ENCODE results near the gene ZNF883.
"Not testable (repeated sequence)": the region's sequence is repeated elsewhere in the genome, so short reads cannot be mapped to it uniquely, and the experiment has no call there.

The ZNF883 gene

DNA sequence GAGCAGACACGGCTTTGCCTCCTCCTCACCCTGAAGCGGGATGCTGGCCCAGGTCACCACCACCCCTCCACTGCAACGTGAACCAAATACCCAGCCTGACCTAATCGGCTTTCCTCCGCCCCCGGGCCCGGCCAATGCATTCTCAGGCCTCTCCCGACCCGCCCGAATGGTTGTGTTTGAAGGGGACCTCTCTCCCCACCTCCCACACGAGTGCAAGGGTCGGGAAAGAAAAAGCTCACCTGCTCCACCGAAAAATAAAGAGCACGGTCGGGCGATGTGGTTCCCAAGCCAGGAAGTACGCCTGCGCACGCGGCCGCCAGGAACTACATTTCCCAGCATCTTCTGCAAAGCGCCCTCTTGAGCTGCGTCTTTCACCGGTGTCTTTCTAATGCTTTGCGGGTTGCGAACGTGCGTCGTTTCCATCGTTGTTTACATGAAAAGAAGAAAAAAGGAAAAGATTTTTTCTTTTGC, at the start of gene ZNF883:
ZNF883 (minus strand) TSS at position 282 of the 471 bp plus-strand sequence.
- DNase-seq (ENCODE audit: low read depth in 2 of 2): peak; percentile 12 to 22

DNA sequence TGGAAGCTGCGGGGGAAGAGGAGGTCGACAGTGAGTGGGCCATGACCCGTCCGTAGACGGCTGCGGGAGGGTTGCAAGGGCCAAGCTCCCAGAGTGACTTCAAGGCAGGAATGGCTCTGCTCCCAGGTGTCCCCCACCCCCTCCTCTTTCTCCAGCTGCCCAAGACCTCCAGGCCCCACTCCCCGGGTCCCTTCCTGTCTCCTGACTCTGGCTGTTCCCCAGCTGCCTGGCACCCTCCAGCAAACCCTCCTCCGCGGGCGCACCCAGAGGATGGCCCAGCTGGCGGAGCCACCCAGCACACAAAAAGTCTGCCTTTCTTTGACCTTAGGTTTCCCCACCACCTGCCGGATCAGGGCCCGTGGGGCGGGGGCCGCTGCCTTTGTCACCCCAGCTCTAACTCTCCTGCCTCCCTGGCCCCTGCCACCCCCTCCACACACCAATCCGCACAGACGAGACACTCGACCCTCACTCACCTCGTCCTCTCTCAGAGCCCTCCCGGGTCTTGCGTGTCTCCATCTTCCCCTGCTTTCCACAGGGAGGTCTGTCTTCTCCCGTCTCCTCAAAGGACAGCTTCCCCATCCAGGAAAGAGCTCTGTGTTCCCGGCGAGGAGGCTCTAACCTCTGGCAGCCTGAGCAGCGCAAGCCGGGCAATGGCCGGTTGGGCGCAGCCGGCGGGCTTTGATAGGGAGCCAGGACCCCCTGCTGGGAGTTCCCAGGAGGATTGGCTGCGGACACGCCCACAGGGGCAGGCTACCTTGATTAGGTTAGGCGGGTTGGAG, 49.3 kb upstream of the ZNF883 start:
- DNase-seq (ENCODE audit: low read depth in 2 of 2): not testable (repeated sequence)

DNA sequence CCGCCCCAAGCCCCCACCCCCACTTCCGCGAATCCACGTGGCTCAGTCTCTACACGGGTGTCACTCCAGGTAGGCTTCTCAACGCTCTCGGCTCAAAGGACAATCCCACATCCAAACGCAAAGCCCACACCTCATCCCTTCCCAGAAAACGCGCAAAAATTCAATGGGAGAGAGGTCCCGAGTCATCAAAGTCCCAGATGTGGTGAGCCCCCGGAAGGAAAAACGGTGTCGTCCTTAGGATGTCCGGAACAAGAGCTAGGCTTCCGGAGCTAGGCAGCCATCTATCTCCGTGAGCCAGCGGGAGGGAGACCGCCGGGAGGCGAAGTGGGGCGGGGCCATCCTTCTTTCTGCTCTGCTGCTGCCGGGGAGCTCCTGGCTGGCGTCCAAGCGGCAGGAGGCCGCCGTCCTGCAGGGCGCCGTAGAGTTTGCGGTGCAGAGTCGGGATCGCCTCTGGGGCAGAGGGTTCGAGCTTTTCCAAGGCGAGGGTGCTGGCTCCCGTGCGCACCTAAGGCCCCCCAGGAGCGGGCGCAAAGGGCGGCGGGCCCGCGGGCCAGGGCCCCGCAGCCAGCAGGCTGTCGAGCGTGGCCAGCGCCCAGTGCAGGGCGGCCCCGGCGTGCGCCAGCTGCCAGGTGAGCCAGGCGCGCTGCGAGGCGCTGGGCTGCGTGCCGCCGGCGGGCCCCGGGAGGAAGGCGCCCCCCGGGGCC, 47.7 kb upstream of the ZNF883 start:
- not testable (repeated sequence) for DNase-seq (ENCODE audit: low read depth in 2 of 2)

DNA sequence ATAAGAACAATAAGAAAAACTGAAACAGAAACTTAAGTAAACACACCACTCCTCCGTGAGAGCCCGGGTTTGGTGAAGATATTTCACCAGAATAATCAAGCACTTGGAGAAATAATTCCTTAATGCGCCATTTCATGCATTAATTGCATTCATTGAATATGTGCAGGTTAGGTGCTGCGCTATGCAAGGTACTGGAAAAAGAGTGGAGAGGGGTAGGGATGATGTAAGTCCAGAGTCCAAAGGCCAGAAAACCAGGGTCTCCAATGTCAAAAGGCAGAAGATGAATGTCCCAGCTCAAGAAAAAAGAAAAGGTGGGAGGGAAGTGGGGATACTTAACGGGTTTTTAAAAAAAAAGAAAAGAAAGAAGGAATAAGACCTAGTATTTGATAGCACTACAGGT, 45.2 kb upstream of the ZNF883 start:
- no peak for DNase-seq (ENCODE audit: low read depth in 2 of 2)

DNA sequence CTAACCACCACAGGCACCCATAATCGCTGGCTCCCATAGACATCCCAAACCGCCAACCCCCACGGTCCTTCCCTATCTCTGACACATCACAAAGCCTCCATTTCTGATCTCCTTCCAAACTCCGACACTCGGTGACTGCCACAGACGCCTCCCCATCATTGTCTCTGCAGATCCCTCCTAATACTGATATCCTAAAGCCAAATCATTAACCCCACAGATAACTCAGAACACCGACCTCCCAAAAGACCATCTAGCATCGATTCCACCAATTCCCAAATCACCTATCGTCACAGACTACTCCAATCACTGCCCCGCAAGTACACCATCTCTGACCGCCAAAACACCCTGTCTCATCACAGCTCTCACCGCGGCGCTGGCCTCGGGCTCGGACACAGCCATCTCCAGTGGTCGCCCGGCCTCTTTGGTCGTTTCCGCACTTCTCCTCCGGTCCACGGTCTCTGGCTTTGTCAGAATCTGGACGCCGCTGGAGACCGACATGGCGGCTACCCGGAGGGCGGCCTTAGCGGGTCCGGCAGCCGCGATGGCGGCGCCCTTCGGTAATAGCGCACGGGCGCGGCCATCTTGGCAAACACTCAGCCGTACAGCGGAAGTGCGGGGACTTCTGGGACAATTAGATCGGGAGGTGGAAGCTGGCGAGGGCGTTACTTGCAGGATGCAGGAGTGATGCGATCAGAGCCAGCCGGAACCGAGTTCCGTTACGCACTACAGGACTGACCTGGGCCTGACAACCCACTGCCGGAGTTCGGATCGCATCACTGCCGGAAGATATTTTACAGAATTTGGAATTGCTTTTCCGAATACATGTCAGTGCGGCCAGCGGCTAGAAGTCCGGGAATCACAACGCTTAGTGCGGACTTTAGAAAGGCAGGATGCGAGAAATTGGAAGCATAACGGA, 44.5 kb upstream of the ZNF883 start, which contains the start of gene ZFP37:
ZFP37 (minus strand) TSS at position 534 of the 916 bp plus-strand sequence; CDS start at position 498, 36 bp downstream.
- peak; percentile 83 to 89 for DNase-seq (ENCODE audit: low read depth in 2 of 2)

DNA sequence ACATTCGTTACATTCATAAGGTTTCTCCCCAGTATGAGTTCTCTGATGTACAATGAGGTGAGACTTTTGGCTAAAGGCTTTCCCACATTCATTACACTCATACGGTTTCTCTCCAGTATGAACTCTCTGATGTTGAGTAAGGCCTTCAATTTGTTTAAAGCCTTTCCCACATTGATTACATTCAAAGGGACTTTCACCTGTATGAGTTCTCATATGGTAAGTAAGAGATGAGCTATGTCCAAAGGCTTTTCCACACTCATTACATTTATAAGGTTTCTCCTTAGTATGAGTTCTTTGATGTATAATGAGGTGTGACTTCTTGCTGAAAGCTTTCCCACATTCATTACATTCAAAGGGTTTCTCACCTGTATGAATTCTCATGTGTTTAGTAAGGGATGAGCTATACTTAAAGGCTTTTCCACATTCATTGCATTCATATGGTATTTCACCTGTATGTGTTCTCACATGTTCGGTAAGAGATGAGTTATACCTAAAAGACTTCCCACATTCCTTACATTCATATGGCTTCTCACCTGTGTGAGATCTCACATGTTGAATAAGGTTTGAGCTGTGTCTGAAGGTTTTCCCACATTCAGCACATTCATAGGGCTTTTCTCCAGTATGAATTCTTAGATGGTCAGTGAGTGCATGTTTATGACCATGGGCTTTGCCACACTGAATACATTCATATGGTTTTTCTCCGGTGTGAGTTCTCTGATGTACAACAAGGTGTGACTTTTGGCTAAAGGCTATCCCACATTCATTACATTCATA, 31.1 kb upstream of the ZNF883 start:
- no peak for DNase-seq (ENCODE audit: low read depth in 2 of 2)

DNA sequence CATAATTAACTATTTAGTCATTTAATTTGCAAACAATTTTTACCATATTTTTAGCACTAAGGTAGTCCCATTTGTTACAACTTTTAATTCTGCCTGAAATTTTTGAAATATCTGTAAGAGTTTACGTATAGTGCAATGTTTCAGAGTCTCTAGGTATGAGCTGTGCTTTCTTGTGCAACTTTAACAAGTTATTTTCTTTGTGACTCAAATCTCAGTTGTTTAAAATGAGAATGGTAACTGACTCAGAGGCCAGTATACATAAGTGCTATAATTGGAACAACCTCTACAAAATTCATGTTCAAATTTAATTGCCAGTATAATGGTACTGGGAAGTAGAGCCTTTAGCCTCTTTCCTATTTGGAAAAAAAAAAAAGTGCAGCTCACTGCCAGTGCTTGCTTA, 14.2 kb upstream of the ZNF883 start:
- DNase-seq (ENCODE audit: low read depth in 2 of 2): no peak

DNA sequence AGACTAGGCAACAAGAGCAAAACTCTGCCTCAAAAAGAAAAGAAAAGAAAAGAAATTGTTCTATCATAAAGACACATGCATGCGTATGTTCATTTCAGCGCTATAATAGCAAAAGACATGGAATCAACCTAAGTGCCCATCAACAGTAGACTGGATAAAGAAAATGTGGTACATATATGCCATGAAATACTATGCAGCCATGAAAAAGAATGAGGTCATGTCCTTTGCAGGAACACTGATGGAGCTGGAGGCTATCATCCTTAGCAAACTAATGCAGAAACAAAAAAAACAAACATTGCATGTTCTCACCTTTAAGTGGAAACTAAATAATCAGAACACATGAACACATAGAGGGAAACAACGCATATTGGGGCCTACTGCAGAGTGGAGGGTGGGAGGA, 6.3 kb upstream of the ZNF883 start:
- DNase-seq (ENCODE audit: low read depth in 2 of 2): no peak

DNA sequence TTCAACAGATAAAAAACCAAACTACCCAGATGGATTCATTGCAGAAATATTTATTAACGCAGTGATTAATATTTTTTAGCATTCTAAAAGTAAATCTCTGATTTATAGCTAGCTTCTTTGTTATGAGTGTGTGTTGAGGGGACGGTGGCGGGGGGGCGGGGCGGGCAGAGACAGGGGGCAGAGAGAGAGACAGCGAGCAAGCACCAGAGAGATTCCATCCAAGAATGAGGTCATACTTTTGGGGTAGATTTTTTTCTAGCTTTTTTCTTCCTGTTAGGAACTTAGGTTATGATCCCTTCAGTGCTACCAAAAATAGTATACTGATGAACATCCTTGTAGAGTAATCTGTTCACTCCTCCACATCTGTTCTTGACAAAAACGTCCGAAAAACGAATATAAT, 500 bp upstream of the ZNF883 start:
- no peak for DNase-seq (ENCODE audit: low read depth in 2 of 2)

DNA sequence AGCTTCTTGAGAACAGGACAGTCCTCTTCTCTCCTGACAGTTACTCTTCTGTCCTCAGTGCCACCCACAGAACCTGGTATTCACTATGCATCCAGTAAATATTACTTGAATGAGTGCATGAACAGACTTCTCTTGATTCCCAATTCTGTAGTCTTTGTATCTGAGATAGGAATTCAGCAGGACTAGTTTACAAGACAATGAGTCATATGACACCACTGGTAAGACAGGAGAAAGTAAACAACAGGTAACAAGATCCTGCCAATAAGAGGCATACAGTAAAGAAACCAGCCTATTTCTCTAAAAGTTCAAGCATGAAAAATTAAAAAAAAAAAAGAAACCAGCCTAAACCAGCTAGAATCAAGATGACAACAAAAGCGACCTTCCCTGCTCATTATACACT, 6.2 kb downstream of the ZNF883 start:
- no peak for DNase-seq (ENCODE audit: low read depth in 2 of 2)

DNA sequence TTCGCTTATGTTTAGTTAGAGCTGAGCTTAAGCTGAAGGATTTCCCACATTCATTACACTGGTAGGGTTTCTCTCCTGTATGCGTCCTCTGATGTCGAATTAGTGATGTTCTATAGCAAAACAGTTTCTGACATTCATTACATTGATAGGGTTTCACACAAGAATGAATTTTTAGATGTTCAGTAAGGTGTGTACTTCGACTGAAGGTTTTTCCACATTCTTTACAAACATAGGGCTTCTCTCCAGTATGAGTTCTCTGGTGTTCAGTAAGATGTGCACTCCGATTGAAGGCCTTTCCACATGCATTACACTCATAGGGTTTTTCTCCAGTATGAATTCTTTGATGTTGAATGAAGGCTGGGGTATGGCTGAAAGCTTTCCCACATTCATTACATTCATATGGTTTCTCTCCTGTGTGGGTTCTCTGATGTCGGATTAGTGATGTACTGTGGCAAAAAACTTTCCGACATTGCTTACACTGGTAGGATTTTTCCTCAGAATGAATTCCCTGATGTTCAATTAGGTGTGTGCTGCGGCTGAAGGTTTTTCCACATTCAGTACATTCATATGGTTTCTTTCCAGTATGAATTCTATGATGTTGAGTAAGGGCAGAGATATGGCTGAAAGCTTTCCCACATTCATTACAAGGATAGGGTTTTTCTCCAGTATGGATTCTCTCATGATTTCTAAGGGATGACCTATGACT, 14.6 kb downstream of the ZNF883 start:
- DNase-seq (ENCODE audit: low read depth in 2 of 2): no peak

DNA sequence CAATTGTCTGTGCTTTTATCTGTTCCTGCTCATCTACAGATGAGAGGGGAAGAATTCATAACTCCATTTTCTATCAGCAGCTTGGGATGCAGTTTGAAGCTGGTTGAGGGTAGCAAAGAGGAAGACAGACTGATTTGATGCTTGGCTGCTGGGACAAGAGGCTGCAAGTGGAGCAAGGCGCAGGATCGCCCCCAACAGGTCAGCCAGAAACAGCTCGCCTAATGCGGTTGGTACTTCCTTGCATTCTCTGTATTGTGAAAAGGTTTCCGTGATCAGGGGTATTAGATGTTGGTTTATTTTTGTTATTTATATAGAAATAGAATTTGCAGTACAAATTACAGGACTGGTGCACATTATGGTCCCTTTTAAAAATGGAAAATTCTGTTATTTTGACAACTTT, 40.6 kb downstream of the ZNF883 start:
- no peak for DNase-seq (ENCODE audit: low read depth in 2 of 2)

DNA sequence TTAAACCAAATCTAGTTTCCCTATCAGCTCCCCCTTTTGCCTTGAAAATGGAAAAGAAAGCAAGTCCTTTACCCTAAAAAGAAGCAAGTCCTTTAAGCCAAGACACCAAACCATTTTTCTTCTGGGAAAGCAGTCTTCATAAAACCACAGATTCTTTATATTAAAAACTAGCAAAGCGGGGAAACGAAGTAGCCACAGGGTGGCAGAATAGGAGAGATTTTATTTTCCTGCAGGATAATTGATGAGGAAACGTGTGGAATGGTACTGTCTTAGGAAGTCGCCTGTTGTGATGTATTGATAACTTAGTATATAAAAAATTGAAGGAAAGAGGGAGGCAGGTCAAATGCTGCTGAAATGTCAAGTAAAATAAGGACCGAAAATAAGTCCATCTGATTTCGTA, 41.1 kb downstream of the ZNF883 start:
- DNase-seq (ENCODE audit: low read depth in 2 of 2): no peak

DNA sequence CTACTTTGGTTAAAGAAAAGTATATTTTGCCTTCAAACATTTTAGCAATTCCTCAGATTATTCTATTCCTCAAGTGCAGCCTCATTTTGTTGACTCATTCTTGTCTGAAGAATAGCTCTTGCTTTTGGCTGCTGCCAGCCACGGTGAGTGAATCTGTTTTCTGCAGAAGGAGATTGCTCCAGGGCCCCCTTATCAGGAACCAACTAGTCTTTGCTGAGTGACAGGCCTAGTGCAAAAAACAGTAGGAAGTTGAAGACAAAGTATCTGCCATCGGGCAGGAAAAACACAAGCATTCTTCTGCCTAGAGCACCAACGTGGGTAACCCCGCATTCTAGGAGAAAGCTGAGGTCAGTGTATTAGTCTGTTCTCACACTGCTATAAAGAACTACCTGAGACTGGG, 42.3 kb downstream of the ZNF883 start:
- no peak for DNase-seq (ENCODE audit: low read depth in 2 of 2)

DNA sequence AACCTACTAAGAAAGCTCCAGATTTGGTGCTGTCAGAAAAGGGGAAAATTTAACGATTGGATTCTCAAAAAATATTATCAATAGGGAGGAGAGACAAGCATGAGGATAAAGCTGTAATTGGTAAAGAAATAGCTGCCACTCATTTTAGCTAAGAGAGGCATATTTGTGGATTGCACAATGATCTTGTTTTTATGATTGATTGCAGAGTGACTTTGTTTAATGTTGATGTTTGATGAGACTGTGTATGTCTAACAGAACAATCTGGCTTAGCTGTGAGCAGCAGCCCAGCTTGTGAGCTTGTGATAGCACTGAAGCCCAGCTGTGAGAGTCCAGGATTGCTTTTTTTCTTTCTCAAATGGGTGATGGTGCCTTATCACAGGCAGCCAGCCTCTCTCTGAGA, 56.4 kb downstream of the ZNF883 start:
- no peak for DNase-seq (ENCODE audit: low read depth in 2 of 2)

DNA sequence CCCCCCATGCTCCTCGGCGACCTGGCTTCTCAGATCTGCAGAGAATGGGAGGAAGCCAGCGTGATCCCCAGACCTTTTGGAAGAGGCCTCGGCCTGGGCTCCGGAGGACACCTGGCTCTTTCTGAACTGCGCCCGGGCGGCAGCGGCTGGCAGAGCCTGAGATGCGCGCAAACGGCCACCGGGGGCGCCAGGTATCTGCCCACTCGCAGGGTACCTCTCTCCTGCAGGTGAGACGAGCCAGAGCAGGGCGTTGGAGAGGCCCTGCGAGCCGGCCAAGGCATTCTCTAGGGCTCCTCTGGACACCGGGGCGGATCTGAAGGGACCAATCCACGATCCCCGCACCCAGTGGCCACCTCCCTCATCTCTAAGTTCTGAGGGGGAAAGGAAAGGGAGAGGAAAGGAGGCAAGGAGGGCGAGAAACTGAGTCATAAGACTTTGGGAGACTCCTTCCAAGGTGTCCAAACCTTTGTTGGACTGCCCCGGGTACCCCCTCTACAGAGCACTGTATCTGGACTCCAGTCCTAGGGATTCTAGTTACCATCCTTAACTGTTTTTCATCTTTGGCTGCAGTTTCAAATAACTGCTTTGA, 66.3 kb downstream of the ZNF883 start:
- DNase-seq (ENCODE audit: low read depth in 2 of 2): no peak

DNA sequence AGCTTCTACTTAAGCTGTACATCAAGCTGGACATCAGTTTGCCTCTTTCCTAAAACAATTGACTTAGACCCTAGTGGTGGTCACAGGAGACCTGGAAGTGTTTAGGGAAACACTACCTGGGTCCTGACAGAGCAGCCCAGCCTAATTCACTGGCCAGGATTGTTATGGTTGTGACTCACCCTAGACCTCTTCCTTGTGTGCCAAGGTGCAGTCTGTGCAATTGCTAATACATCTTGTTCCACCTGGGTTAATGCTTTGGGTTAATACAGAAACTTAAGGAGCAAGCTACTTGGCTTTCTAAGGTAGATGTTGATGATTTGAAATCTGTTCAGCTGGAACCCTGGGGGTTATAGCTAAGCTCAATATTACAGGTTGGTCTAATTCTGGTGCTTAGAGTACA, 72.6 kb downstream of the ZNF883 start:
- DNase-seq (ENCODE audit: low read depth in 2 of 2): no peak

DNA sequence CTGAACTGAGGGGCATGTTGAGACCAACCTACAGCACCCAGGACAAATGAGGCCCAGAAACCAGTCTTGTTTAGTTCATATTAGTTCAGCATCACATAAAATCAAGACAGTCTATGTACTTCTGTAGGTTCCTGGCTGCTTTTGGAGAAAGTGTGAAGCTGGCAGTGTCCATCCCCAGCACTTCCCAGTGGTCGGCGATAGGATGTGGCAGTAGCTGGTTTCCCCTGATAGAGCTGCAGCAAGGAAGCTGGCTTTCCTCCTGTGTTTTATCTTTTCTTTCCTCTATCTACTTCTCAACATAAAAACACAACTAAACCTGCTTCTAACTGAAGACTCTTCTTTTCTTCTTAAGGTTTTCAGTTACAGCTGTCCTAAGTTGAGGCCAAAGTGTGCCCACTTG, 78.3 kb downstream of the ZNF883 start:
- DNase-seq (ENCODE audit: low read depth in 2 of 2): no peak

DNA sequence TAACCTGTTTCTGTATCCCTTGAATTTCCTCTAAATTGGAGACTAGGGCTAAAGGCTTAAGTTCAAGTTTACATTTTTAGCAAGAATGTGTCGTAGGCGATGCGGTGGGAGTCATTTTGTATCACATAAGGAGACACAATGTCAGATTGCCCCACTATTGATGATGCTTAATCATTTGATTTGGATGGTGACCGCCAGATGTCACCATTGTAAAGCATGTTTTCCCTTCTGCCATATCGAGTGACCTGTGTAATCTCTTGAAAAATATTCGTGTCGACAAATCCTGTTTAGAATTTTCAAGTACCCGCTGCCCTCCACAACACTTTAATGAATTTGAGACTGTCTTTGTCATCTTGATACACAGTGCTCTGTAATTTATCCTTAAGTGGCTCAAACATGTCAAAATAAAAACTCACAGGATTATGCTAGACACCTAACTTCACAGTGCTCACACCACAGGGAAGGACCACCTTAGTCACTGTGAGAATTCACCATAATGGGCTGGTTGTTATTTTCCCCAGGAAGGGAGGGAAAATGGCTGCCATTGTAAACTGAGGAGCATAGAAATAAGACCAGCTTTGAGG, 86.8 kb downstream of the ZNF883 start:
- no peak for DNase-seq (ENCODE audit: low read depth in 2 of 2)

DNA sequence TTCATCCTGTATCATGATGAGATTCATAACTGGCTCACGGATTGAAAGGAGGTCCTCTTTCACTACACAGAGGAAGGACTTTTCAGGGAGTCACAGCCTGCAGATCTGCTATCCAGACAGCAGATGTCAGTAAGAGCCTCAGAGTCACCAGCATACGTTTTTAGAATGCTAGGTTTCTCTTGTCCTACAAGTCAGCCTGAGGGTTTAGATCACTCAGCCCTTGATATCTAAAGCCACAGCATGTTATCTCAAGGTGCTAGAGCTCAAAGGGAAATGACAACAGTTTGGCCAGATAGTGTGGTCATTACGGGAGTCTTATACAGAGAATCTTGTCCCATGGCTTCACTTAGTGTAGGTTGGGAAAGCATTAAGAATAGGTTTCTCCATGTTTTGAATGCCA, 90.4 kb downstream of the ZNF883 start:
- DNase-seq (ENCODE audit: low read depth in 2 of 2): no peak

Measured in fibroblast of skin of left biceps (primary cell).